PFSK-1 (cell line): ENCODE measurements around the gene TMEM72.

Source experiments
- FOXP2 ChIP-seq: optimal IDR thresholded peaks from 2 replicates; pipeline ENCODE3; 2011; ENCODE audit warnings: borderline replicate concordance, control low read depth, inconsistent platforms; ENCODE audit not compliant: insufficient read depth; ENCODE audit errors: extremely low read length, extremely low read depth
- POLR2AphosphoS5 ChIP-seq: IDR thresholded peaks from 2 replicates; pipeline ENCODE4 v1.6.1; 2012; ENCODE audit warnings: low read depth, mild to moderate bottlenecking, control low read depth, low read length, moderate library complexity
- REST ChIP-seq, 2 experiments: IDR thresholded peaks; 2 replicates each; pipeline versions ENCODE4 v1.6.1 to v1.8.0; 2011 to 2012; ENCODE audit warnings: low read depth in 2 of 2, low read length in 2 of 2, control low read depth in 1 of 2, inconsistent platforms in 1 of 2, mild to moderate bottlenecking in 1 of 2, moderate library complexity in 1 of 2; ENCODE audit not compliant: insufficient read depth in 1 of 2
- SIN3A ChIP-seq: IDR thresholded peaks from 2 replicates; pipeline ENCODE4 v1.6.1; 2012; ENCODE audit warnings: mild to moderate bottlenecking, low read length, moderate library complexity, borderline replicate concordance; ENCODE audit not compliant: insufficient read depth
- TAF1 ChIP-seq: IDR thresholded peaks from 2 replicates; pipeline ENCODE4 v1.6.1; 2012; ENCODE audit warnings: low read length, control low read depth, borderline replicate concordance; ENCODE audit not compliant: insufficient read depth

TMEM72 gene

DNA sequence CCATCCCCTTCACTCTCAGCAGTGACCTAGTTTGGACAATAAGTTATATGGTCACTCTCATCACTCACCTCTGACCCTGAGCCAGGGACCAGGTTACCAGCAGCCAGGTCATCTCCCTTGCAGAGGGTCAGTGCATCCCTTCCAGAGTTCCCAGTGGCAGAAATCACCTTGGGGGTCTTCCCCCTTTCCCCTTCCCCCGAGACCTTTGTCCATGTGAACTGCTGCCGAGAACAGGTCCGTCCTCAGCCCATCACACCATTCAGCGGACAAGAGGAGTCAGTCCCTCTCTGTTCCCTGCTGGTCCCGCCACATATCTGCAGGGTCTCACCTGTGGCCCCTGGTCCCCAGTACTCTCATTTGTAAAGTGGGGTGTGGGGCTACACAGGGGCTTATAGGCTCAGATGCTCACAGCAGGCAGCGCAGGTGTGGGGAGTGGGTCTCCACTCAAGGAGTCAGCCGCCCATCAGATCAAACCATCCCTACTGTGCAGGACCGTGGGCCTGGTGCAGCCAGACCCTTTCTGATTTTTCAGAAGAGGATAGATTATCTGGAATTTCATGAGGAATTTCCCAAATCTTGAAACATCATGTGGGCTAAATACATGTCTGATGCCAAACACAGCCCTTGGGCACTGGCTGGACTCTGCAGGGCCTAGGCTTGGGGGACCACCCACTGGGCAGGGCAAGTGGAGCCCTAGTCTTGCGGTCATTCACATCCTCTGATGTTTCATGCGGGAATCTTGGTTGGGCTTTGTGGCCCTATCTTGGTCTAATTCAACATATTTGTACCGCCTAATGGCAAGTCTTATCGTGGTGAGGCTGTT, 61.0 kb downstream of the TMEM72 start:
- no peak for TF ChIP-seq REST (IDR thresholded peaks at IDR 0.05; ENCODE audit: insufficient read depth in 1 of 2, low read depth in 2 of 2, low read length in 2 of 2)
- TF ChIP-seq SIN3A = no peak
- TF ChIP-seq TAF1 = no peak
- no peak for TF ChIP-seq POLR2AphosphoS5
- no peak for TF ChIP-seq FOXP2

- TF ChIP-seq POLR2AphosphoS5 (no peak), REST (IDR thresholded peaks at IDR 0.05; ENCODE audit: insufficient read depth in 1 of 2, low read depth in 2 of 2, low read length in 2 of 2) (no peak), FOXP2 (no peak)
Measured at GRCh38 chr10:44972874-44973306, 61.8 kb downstream of the TMEM72 start.

- no peak for TF ChIP-seq POLR2AphosphoS5
Measured at GRCh38 chr10:44973323-44974081, 62.4 kb downstream of the TMEM72 start.

DNA sequence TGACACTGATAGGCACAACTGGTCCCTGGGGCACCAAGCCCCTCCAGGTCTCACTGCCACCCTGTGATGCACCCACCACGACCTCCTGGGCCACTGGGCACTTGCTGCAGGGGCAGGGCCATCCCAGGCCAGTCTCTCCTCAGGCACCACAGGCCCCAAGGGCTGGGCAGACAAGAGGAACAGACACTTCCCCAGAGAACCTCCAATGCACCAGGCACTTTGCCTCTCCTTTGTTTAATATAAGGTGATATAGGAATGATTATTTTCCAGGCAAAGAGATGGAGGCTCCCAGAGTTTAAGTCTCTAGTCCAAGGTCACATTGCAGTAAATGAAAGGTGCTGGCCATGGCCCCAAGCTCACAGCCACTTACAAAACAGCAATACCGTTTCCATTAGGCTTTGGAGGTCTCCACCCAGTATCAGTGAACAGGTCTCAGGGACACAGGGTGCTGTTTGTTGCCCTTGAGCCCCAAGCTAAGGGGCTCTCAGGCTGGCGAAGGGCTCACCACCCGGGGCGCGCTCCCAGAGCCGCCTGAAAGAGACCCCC, 63.0 kb downstream of the TMEM72 start:
- TF ChIP-seq FOXP2 (no peak), SIN3A (no peak), TAF1 (no peak), REST (IDR thresholded peaks at IDR 0.05; ENCODE audit: insufficient read depth in 1 of 2, low read depth in 2 of 2, low read length in 2 of 2) (no peak), POLR2AphosphoS5 (no peak)

- TF ChIP-seq REST (IDR thresholded peaks at IDR 0.05; ENCODE audit: insufficient read depth in 1 of 2, low read depth in 2 of 2, low read length in 2 of 2) (no peak), SIN3A (no peak), FOXP2 (peak; percentile 44), TAF1 (no peak), POLR2AphosphoS5 (no peak)
Measured at GRCh38 chr10:44974628-44975430, 63.7 kb downstream of the TMEM72 start.
